Measurements from ENCODE around the gene PLEKHH1.

- TF ChIP-seq, protein P1, sequence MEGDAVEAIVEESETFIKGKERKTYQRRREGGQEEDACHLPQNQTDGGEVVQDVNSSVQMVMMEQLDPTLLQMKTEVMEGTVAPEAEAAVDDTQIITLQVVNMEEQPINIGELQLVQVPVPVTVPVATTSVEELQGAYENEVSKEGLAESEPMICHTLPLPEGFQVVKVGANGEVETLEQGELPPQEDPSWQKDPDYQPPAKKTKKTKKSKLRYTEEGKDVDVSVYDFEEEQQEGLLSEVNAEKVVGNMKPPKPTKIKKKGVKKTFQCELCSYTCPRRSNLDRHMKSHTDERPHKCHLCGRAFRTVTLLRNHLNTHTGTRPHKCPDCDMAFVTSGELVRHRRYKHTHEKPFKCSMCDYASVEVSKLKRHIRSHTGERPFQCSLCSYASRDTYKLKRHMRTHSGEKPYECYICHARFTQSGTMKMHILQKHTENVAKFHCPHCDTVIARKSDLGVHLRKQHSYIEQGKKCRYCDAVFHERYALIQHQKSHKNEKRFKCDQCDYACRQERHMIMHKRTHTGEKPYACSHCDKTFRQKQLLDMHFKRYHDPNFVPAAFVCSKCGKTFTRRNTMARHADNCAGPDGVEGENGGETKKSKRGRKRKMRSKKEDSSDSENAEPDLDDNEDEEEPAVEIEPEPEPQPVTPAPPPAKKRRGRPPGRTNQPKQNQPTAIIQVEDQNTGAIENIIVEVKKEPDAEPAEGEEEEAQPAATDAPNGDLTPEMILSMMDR (IDR thresholded peaks at IDR 0.05): no peak
- TF ChIP-seq EZH2 (IDR thresholded peaks at IDR 0.05): no peak
Observed at GRCh38 chr14:67508956-67509355, 24.1 kb upstream of the PLEKHH1 start.
